GM12875 (cell line): Measurements from ENCODE around the gene C1QA.
"Not testable (repeated sequence)": the region's sequence is repeated elsewhere in the genome, so short reads cannot be mapped to it uniquely, and the experiment has no call there.

Source experiments
- H3K4me3 ChIP-seq: one replicate; pipeline ENCODE4 v1.5.1; 2011; ENCODE audit warnings: low read depth, low read length, control low read depth
- TF ChIP-seq, protein P1 (sequence below): IDR thresholded peaks from 2 replicates; pipeline ENCODE4 v1.5.1; 2011; ENCODE audit warnings: low read depth, mild to moderate bottlenecking, control low read depth, inconsistent platforms, low read length, moderate library complexity, borderline replicate concordance; ENCODE audit not compliant: insufficient read depth

Gene C1QA

GRCh38 chr1:22673486-22674409 lies 37.3 kb downstream of the C1QA start:
- TF ChIP-seq, protein P1, sequence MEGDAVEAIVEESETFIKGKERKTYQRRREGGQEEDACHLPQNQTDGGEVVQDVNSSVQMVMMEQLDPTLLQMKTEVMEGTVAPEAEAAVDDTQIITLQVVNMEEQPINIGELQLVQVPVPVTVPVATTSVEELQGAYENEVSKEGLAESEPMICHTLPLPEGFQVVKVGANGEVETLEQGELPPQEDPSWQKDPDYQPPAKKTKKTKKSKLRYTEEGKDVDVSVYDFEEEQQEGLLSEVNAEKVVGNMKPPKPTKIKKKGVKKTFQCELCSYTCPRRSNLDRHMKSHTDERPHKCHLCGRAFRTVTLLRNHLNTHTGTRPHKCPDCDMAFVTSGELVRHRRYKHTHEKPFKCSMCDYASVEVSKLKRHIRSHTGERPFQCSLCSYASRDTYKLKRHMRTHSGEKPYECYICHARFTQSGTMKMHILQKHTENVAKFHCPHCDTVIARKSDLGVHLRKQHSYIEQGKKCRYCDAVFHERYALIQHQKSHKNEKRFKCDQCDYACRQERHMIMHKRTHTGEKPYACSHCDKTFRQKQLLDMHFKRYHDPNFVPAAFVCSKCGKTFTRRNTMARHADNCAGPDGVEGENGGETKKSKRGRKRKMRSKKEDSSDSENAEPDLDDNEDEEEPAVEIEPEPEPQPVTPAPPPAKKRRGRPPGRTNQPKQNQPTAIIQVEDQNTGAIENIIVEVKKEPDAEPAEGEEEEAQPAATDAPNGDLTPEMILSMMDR = peak; percentile 57; the same call in 1 of the 2 replicates

GRCh38 chr1:22674410-22674749 lies 38.0 kb downstream of the C1QA start:
- TF ChIP-seq, protein P1 = no peak
- H3K4me3 ChIP-seq = no peak overlapping the region

More at GRCh38 chr1:22673486-22674409, 37.3 kb downstream of the C1QA start:
- H3K4me3 ChIP-seq = no peak overlapping the region

DNA sequence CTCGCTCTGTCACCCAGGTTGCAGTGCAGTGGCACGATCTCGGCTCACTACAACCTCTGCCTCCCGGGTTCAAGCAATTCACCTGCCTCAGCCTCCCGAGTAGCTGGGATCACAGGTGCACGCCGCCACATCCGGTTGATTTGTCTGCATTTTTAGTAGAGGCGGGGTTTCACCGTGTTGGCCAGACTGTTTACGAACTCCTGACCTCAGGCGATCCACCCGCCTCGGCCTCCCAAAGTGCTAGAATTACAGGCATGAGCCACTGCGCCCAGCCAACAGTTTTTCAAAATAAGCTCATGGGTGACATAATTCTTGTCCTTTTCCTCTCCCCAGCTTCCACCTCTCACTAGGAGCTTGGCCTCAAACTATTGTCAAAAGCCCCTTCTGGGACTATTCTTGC lies 39.7 kb downstream of the C1QA start:
- not testable (repeated sequence) for H3K4me3 ChIP-seq

DNA sequence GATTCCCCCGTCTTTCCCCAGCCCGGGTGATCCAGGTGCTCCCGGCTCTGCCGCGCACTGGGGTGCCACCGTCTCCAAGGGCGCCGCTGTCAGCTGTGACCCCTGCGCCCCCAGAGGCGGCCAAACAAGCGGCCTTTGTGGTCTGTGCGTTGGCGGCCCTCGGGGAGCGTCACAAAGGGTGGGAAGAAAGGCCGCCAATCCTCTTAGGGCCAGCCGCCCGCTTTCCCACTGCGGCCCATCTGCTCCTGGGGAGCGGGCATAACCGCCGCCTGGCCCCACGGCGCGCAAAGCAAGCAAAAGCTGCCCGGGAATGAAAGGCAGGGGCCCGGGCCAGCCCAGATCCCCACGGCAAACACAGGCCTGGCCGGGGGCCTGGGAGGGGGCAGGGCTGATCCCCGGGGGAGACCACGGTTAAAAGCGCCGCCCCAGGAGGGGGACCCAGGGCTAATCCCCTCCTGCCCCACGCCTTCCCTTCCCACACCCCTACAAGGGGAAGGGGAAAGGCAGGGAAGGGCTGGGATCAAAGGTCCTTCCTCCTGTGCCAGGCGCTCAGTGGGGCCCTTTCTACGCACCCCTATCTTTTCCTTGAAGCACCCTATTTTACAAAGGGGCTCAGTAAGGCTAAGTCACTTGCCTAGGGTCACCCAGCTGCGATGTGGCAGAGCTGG lies 40.6 kb downstream of the C1QA start:
- H3K4me3 ChIP-seq = no peak overlapping the region
- TF ChIP-seq, protein P1 = no peak

DNA sequence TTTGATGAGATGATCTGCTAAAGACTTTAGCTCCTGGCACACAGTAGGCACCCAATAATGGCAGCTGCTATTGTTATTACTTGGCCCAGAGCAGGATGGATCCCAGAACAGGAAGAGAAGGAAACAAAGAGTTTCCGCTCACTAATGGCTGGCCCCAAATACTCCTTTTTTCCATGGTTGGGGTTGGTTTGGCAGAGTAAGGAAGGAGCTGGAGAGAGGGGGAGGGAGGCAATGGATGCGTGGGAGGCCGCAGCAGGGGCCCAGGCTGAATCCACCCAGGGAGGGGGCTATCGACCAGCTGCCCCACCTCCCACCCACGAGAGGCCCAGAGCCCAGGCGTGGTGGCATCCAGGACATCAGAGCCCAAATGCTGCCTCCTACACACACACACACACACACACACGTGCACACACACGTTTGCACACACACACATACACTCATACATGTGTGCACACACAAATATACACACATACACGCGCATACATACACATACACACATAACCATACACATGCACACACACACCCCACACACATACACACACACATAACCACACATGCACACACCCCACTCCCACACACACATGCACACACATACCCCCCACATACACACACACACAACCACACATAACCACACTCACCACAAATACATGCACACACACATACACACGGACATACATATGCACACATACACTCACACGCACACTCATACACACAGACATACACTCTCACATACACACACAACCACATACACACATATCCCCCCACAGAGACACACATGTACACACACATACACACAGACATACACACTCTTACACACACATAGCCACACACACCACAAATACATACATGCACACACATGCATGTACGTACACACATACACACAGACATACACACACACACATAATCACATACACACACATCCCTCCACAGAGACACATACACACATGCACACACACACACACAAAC lies 41.8 kb downstream of the C1QA start:
- TF ChIP-seq, protein P1 = no peak
- H3K4me3 ChIP-seq = no peak overlapping the region

DNA sequence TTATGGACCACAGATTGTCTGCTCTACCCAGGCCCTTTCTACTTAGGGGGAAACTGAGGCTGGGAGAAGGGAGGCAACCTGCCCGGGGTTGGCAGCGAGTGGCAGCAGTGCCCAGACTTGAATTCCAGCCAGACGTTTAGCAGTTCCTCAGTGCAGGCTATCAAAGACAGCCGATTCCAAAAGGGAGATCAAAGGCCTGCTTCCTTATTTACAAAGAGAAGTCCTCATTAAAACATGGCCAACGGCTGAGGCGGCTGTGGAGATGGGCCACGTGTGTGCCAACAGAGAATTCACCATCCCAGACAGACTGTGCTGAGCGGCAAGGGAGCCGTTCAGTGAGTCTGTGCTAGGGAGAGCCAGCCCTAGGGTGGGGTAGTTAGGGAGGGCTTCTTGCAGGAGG lies 44.3 kb downstream of the C1QA start:
- no peak overlapping the region for H3K4me3 ChIP-seq
- TF ChIP-seq, protein P1 = no peak
